ENCODE data around the gene TFF2. TPM values are rescaled to one million over a fixed set of nuclear protein-coding genes. Genes with fewer than 3 reads are reported as not detected.

Gene TFF2
- total RNA-seq, 1 experiment from 2014 or later, result 1.1 TPM

DNA sequence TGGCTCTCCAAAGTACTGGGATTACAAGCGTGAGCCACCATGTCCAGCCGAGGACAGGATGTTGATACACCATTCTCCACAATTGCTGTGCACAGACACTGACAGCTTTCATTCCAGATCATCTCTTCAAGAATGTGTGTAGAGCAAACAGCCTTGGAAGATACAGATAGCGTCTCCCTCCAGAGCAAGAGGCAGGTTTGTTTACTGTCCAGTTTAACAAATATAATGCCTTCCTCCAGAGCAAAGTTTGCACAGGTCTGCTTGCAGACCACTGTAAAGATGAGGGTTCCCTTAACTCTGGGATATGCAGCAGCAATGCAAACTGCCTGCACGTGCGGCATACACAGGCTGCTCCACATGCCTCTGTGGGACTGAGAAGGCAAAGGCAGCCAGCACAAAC is 40.5 kb upstream of the TFF2 start:
- in situ Hi-C loops (cut with HindIII; ENCODE audit: low pct_unique_long_range_greater_than_20kb, low sequenced_read_pairs), result no loop called here
- POLR2A ChIA-PET, result no interaction called here
- Histone ChIP-seq H3K9me3 (ENCODE audit: control insufficient read depth, insufficient read depth, low read depth, low read length) (no peaks in the 10 kb centered on the region), H3K4me3 (ENCODE audit: low read depth in 2 of 2, low read length in 2 of 2) (no peak overlapping the region), H3K27ac (ENCODE audit: low read length) (no peak overlapping the region), H3K27me3 (ENCODE audit: control insufficient read depth, insufficient read depth, low read length) (no peaks in the 10 kb centered on the region; the same call in 1 of the 2 replicates), H3K36me3 (ENCODE audit: control insufficient read depth, insufficient read depth, low read length) (no peaks in the 10 kb centered on the region), H3K4me1 (ENCODE audit: control insufficient read depth, insufficient read depth, low read length) (no peaks in the 10 kb centered on the region)
- no peak for DNase-seq (ENCODE audit: low read depth, low spot score)
- TF ChIP-seq, protein P1, sequence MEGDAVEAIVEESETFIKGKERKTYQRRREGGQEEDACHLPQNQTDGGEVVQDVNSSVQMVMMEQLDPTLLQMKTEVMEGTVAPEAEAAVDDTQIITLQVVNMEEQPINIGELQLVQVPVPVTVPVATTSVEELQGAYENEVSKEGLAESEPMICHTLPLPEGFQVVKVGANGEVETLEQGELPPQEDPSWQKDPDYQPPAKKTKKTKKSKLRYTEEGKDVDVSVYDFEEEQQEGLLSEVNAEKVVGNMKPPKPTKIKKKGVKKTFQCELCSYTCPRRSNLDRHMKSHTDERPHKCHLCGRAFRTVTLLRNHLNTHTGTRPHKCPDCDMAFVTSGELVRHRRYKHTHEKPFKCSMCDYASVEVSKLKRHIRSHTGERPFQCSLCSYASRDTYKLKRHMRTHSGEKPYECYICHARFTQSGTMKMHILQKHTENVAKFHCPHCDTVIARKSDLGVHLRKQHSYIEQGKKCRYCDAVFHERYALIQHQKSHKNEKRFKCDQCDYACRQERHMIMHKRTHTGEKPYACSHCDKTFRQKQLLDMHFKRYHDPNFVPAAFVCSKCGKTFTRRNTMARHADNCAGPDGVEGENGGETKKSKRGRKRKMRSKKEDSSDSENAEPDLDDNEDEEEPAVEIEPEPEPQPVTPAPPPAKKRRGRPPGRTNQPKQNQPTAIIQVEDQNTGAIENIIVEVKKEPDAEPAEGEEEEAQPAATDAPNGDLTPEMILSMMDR (IDR thresholded peaks at IDR 0.05), result no peak
- no peak for TF ChIP-seq SIN3A (IDR thresholded peaks at IDR 0.05; ENCODE audit: borderline replicate concordance, insufficient read depth, low read depth, low read length)
- TF ChIP-seq, protein P2, sequence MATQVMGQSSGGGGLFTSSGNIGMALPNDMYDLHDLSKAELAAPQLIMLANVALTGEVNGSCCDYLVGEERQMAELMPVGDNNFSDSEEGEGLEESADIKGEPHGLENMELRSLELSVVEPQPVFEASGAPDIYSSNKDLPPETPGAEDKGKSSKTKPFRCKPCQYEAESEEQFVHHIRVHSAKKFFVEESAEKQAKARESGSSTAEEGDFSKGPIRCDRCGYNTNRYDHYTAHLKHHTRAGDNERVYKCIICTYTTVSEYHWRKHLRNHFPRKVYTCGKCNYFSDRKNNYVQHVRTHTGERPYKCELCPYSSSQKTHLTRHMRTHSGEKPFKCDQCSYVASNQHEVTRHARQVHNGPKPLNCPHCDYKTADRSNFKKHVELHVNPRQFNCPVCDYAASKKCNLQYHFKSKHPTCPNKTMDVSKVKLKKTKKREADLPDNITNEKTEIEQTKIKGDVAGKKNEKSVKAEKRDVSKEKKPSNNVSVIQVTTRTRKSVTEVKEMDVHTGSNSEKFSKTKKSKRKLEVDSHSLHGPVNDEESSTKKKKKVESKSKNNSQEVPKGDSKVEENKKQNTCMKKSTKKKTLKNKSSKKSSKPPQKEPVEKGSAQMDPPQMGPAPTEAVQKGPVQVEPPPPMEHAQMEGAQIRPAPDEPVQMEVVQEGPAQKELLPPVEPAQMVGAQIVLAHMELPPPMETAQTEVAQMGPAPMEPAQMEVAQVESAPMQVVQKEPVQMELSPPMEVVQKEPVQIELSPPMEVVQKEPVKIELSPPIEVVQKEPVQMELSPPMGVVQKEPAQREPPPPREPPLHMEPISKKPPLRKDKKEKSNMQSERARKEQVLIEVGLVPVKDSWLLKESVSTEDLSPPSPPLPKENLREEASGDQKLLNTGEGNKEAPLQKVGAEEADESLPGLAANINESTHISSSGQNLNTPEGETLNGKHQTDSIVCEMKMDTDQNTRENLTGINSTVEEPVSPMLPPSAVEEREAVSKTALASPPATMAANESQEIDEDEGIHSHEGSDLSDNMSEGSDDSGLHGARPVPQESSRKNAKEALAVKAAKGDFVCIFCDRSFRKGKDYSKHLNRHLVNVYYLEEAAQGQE (IDR thresholded peaks at IDR 0.05; ENCODE audit: insufficient read depth in 1 of 2, low read depth in 2 of 2, low read length in 1 of 2), result no peak
- TF ChIP-seq TCF7L2 (IDR thresholded peaks at IDR 0.05; ENCODE audit: low read depth, low read length), result no peak
- no peak for TF ChIP-seq POLR2AphosphoS5 (IDR thresholded peaks at IDR 0.05; ENCODE audit: low read depth, low read length)
- BruUV-seq (replicated peaks), result no TSS peak
- intact Hi-C loops (cut with micrococcal nuclease; ENCODE audit: unreplicated experiment), result no loop called here
- CTCF ChIA-PET, result no interaction called here
- ATAC-seq, result no peak

DNA sequence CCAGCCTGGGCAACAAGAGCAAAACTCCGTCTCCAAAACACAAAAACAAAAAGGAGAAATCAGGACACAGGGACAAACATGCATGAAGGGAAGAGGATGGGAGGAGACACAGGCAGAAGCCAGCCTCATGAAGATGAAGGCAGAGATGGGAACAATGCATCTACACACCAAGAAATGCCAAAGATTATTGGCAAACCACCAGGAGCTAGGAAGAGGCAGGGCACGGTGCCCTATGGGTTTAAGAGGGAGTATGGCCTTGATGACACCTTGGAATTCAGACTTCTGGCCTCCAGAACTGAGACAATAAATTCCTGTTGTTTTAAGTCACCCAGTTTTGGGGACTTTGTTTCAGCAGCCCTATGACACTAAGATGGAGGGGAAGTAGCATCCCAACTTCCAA is 39.9 kb upstream of the TFF2 start:
- TF ChIP-seq, protein P2 (IDR thresholded peaks at IDR 0.05; ENCODE audit: insufficient read depth in 1 of 2, low read depth in 2 of 2, low read length in 1 of 2), result no peak
- no peak for TF ChIP-seq POLR2AphosphoS5 (IDR thresholded peaks at IDR 0.05; ENCODE audit: low read depth, low read length)
- TF ChIP-seq, protein P1 (IDR thresholded peaks at IDR 0.05), result no peak
- no peak for TF ChIP-seq TCF7L2 (IDR thresholded peaks at IDR 0.05; ENCODE audit: low read depth, low read length)
- no peak for TF ChIP-seq SIN3A (IDR thresholded peaks at IDR 0.05; ENCODE audit: borderline replicate concordance, insufficient read depth, low read depth, low read length)
- no peaks in the 10 kb centered on the region for H3K9me3 ChIP-seq (ENCODE audit: control insufficient read depth, insufficient read depth, low read depth, low read length)
- no peaks in the 10 kb centered on the region for H3K27me3 ChIP-seq (ENCODE audit: control insufficient read depth, insufficient read depth, low read length)
- ATAC-seq (no peak), DNase-seq (ENCODE audit: low read depth, low spot score) (no peak)
- no peaks in the 10 kb centered on the region for H3K4me1 ChIP-seq (ENCODE audit: control insufficient read depth, insufficient read depth, low read length)
- in situ Hi-C loops (cut with HindIII; ENCODE audit: low pct_unique_long_range_greater_than_20kb, low sequenced_read_pairs) (no loop called here), intact Hi-C loops (cut with micrococcal nuclease; ENCODE audit: unreplicated experiment) (no loop called here)
- H3K36me3 ChIP-seq (ENCODE audit: control insufficient read depth, insufficient read depth, low read length), result no peaks in the 10 kb centered on the region
- BruUV-seq (replicated peaks), result no TSS peak
- H3K27ac ChIP-seq (ENCODE audit: low read length), result no peak overlapping the region
- CTCF ChIA-PET, result no interaction called here
- H3K4me3 ChIP-seq (ENCODE audit: low read depth in 2 of 2, low read length in 2 of 2), result no peak overlapping the region
- POLR2A ChIA-PET, result no interaction called here

Measured in Panc1 (cell line).